Measurements from ENCODE around the gene NSD1.
A peak's percentile ranks its signal among the peaks of the same experiment; 100 is the strongest.

Gene NSD1

GRCh38 chr5:177097016-177097985 is 36.3 kb upstream of the NSD1 start:
- DNase-seq: no peak

- no peak for DNase-seq
These were observed 35.5 kb upstream of the NSD1 start for GRCh38 chr5:177098120-177098469.

GRCh38 chr5:177098470-177099141 is 35.0 kb upstream of the NSD1 start:
- no peak for DNase-seq

- no peak for DNase-seq
These were observed 34.0 kb upstream of the NSD1 start for GRCh38 chr5:177099422-177100093.

- DNase-seq: peak; percentile 47
These were observed 32.9 kb upstream of the NSD1 start for GRCh38 chr5:177100714-177101121.

- no peak for DNase-seq
These were observed 29.9 kb upstream of the NSD1 start for GRCh38 chr5:177103523-177104253.

- DNase-seq: no peak
These were observed 27.7 kb upstream of the NSD1 start for GRCh38 chr5:177105691-177106476.

GRCh38 chr5:177107159-177107558 is 26.4 kb upstream of the NSD1 start:
- DNase-seq: no peak

- no peak for DNase-seq
These were observed 23.8 kb upstream of the NSD1 start for GRCh38 chr5:177109810-177110209.

GRCh38 chr5:177111720-177112394 is 21.7 kb upstream of the NSD1 start:
- peak; percentile 33 for DNase-seq

- DNase-seq: no peak
These were observed 20.9 kb upstream of the NSD1 start for GRCh38 chr5:177112589-177113220.

- peak; percentile 63 for DNase-seq
These were observed 19.8 kb upstream of the NSD1 start for GRCh38 chr5:177113566-177114424.

- DNase-seq: peak; percentile 88
These were observed 16.8 kb upstream of the NSD1 start for GRCh38 chr5:177116631-177117373.

- DNase-seq: no peak
These were observed 16.0 kb upstream of the NSD1 start for GRCh38 chr5:177117441-177118045.

- DNase-seq: no peak
These were observed 11.0 kb upstream of the NSD1 start for GRCh38 chr5:177122566-177122965.

GRCh38 chr5:177123789-177124485 is 9.6 kb upstream of the NSD1 start:
- DNase-seq: no peak

GRCh38 chr5:177124486-177124991 is 9.0 kb upstream of the NSD1 start:
- DNase-seq: no peak

GRCh38 chr5:177126771-177127170 is 6.8 kb upstream of the NSD1 start:
- no peak for DNase-seq

Data from fibroblast of skin of right biceps (primary cell).